Duodenal mucosa (tissue), 2 donors: Measurements from ENCODE around the gene KCNN4.
"Not testable (repeated sequence)": the region's sequence is repeated elsewhere in the genome, so short reads cannot be mapped to it uniquely, and the experiment has no call there.

Experiments
- H3K27ac ChIP-seq: one replicate; pipeline ENCODE4 v1.7.0; 2013; ENCODE audit warnings: low read depth, low read length
- H3K27me3 ChIP-seq, 2 donors: one replicate each; pipeline ENCODE4 v1.7.0; 2013; ENCODE audit warnings: low read length in 2 of 2, control low read depth in 1 of 2; ENCODE audit not compliant: insufficient read depth in 2 of 2, control insufficient read depth in 1 of 2
- H3K36me3 ChIP-seq, 2 donors: one replicate each; pipeline ENCODE4 v1.7.0; 2013; ENCODE audit warnings: low read length in 2 of 2, control low read depth in 1 of 2; ENCODE audit not compliant: insufficient read depth in 2 of 2, control insufficient read depth in 1 of 2
- H3K4me1 ChIP-seq, 2 donors: one replicate each; pipeline ENCODE4 v1.7.0; 2013; ENCODE audit warnings: low read length in 2 of 2, control low read depth in 1 of 2; ENCODE audit not compliant: insufficient read depth in 2 of 2, control insufficient read depth in 1 of 2
- H3K4me3 ChIP-seq, 2 donors: one replicate each; pipeline ENCODE4 v1.7.0; 2013; ENCODE audit warnings: low read length in 2 of 2, low read depth in 1 of 2
- H3K9ac ChIP-seq, 2 donors: one replicate each; pipeline ENCODE4 v1.7.0; 2013; ENCODE audit warnings: low read length in 2 of 2, low read depth in 1 of 2
- H3K9me3 ChIP-seq, 2 donors: one replicate each; pipeline ENCODE4 v1.7.0; 2013; ENCODE audit warnings: low read length in 2 of 2, control low read depth in 1 of 2; ENCODE audit not compliant: control insufficient read depth in 1 of 2

Gene KCNN4

DNA sequence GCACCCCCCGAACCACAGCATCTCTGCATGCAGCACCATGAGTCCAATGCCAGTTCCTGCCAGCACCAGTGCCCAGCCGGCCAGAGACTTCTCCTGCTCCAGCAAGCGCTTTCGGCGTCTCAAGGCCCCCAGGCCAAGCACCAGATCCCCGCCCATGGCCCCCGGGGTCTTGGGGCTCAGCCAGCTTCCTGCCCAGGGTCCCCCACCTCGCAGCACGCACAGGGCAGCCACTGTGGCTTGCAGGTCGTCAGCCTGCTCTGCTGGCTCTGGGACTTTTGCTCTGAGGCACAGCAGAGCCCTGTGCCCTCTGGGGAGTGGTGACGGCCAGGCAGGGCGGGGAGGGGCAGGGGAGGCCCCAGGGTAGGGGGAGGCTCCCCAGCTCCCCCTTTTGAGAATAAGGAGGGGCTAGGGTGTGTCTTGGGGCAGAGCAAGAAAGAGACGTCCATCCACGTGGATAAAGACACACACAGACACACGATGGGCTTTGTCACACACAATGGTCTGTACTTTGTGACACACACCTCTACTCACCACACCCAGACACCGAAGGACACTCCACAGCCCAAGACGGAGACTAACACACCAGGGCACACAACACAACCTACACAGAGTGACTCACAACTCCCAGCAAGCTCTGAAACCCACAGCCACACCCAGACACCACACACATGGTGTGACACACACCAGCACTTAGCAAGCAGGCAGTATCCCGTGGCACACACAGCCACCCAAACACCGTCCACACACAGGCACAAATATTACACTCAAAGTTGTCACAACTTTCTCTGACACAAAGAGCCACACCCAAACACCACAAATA is at the start of gene KCNN4:
Gene KCNN4, minus strand, starts transcription at position 268 of the 820 bp plus-strand sequence. Its CDS starts 112 bp downstream, at position 156.
- H3K27ac ChIP-seq, result peak within 1 kb of the TSS; percentile 39
- peak within 1 kb of the TSS; percentile 58 to 62 for H3K4me3 ChIP-seq
- no peaks in the 10 kb centered on the region for H3K9me3 ChIP-seq
- peak within 1 kb of the TSS; percentile 44 to 69 for H3K9ac ChIP-seq
- no peaks in the 10 kb centered on the region for H3K27me3 ChIP-seq
- peaks cover 50 to 76% of the 10 kb centered on the region in 2 donors for H3K4me1 ChIP-seq
- no peaks in the 10 kb centered on the region for H3K36me3 ChIP-seq

DNA sequence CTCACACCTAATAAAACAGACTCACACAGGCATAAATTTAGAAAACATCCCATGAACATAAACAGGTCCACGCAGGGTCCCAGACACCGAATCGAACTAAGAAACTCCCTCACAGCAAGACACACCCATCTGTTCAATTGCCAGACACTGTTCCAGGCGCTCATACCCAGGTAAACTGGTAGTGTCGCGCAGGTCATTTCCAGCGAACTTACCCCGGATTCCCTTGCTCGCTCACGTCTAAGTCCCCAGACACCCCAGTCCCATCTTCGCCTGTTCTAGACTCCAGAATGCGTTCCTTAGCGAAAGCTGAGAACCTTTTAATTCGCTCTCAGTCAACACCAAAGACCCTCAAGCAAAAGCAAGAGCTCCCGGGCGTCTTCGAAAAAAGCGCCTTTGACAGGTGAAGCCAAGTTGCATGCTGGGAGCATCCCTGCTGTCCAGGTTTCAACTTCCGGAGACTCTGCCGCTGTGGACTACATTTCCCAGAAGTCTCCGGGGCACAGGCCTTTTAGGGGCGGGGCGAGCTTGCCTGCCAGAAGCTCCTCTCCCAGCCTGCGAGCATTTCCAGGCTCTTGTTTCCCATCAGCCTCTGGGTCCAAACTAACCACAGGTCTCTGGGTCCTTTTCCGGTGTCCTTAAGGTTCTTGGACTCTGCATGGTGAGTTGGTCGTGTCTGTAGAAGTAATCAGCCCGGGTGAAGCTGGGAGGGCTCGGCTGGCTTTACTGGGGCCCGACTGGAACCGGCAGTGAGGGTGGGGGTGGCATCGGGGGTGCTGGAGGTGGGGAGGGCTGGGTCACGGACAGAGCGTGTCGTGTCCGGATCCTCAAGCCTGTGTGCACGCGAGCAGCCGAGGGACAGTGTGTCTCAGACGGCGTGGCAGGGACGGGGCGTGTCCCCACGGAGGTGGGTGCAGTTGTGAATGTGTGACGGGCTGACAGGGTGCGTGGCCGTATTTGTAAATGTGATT is 46.3 kb upstream of the KCNN4 start, which contains the start of gene ZNF283:
Gene ZNF283, plus strand, starts transcription at position 535 of the 968 bp plus-strand sequence. CDS start 6,184 bp downstream, outside the sequence.
- H3K4me1 ChIP-seq, result peaks cover 8 to 12% of the 10 kb centered on the region in 2 donors
- no peaks in the 10 kb centered on the region for H3K9me3 ChIP-seq
- no peak within 1 kb of the TSS for H3K27ac ChIP-seq
- H3K27me3 ChIP-seq, result no peaks in the 10 kb centered on the region
- peak within 1 kb of the TSS; percentile 58 to 64 for H3K9ac ChIP-seq
- peaks cover 10 to 25% of the 10 kb centered on the region in 2 donors for H3K36me3 ChIP-seq
- H3K4me3 ChIP-seq, result peak within 1 kb of the TSS; percentile 70 to 95

GRCh38 chr19:43824572-43824971 is 43.8 kb upstream of the KCNN4 start:
- H3K4me3 ChIP-seq, H3K36me3 ChIP-seq, H3K9me3 ChIP-seq, H3K27ac ChIP-seq, H3K9ac ChIP-seq: not testable (repeated sequence)
- Histone ChIP-seq H3K4me1 (peaks cover 12 to 23% of the 10 kb centered on the region in 2 donors), H3K27me3 (peaks cover 7 to 20% of the 10 kb centered on the region in 2 donors)

DNA sequence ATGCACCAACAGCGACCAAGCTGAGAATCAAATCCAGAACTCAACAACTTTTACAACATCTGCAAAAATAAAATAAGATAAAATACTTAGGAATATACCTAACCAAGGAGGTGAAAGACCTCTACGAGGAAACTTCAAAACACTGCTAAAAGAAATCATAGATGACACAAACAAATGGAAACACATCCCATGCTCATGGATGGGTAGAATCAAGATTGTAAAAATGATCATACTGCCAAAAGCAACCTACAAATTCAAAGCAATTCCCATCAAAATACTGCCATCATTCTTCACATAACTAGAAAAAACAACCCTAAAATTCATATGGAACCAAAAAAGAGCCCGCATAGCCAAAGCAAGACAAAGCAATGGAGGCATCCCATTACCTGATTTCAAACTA is 43.1 kb upstream of the KCNN4 start:
- not testable (repeated sequence) for H3K36me3 ChIP-seq, H3K9ac ChIP-seq, H3K27ac ChIP-seq, H3K9me3 ChIP-seq, H3K4me3 ChIP-seq
- Histone ChIP-seq H3K4me1 (peaks cover 12 to 23% of the 10 kb centered on the region in 2 donors), H3K27me3 (peaks cover 7 to 23% of the 10 kb centered on the region in 2 donors)

DNA sequence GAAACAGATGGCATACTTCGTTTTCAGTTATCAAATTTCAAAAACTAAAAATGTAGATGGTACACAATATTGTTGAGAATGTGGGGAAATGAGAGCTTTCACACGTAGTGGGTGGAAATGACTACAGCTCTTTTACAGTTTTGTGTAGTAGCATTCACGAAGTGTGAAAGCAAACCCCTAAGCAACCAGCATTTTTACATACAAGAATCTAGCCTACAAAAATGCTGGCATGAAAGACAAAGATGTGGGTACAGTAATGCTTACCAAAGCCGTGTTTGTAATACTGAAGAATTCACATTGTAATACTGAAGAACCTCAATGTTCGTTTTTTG is 40.1 kb upstream of the KCNN4 start:
- Histone ChIP-seq H3K36me3 (no peaks in the 10 kb centered on the region), H3K27ac (no peak overlapping the region), H3K9ac (no peak overlapping the region), H3K9me3 (no peaks in the 10 kb centered on the region), H3K27me3 (peaks cover 7 to 23% of the 10 kb centered on the region in 2 donors), H3K4me3 (peak overlapping the region; percentile 57 to 67), H3K4me1 (peaks cover 4 to 12% of the 10 kb centered on the region in 2 donors)

DNA sequence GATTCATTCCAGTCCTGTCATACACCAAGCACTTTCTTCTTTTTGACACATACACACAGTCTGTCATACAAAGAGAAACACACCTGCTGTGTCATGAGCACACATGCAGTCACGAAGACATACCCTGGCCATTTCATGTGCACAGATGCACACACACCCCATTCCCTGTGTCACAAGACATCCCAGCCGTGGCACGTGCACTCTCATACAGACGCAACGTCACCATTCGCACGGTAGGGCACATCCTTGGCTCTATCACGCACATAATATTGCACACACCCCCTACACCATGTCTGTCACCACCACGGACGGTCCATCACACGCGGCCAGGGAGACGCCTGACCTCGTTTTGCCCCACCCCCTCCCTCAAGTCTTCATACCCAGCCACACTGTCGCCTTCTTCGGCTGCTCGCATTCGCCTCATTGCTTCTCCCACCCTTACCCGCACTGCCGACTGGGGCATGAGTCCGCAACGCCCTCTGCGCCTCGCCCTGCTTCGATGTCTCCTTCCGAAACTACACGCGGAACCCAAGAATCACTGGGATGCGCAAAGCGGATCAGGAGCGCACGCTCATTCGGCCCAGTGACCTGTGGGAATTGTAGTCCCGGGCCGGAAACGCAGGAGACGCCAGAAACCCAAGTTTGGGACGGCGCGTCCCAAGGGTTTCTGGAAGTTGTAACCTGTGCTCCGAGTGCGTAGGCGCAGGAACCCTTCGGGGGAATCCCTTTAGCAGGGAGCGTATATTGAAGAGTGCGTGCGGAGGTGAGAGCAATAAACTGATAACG is 39.5 kb upstream of the KCNN4 start:
- Histone ChIP-seq H3K4me1 (peaks cover 4 to 12% of the 10 kb centered on the region in 2 donors), H3K9me3 (no peaks in the 10 kb centered on the region), H3K9ac (no peak overlapping the region), H3K36me3 (no peaks in the 10 kb centered on the region), H3K4me3 (peak overlapping the region; percentile 57 to 67), H3K27me3 (peaks cover 7 to 23% of the 10 kb centered on the region in 2 donors), H3K27ac (no peak overlapping the region)

- Histone ChIP-seq H3K4me1 (peaks cover 4 to 12% of the 10 kb centered on the region in 2 donors), H3K9ac (no peak overlapping the region), H3K27me3 (peaks cover 7 to 23% of the 10 kb centered on the region in 2 donors), H3K36me3 (no peaks in the 10 kb centered on the region), H3K4me3 (no peak overlapping the region), H3K27ac (no peak overlapping the region), H3K9me3 (no peaks in the 10 kb centered on the region)
Observed at GRCh38 chr19:43818500-43818899, 37.7 kb upstream of the KCNN4 start.

GRCh38 chr19:43817454-43817853 is 36.7 kb upstream of the KCNN4 start:
- not testable (repeated sequence) for H3K36me3 ChIP-seq, H3K27ac ChIP-seq, H3K4me3 ChIP-seq, H3K9me3 ChIP-seq, H3K9ac ChIP-seq
- Histone ChIP-seq H3K27me3 (peaks cover 7 to 23% of the 10 kb centered on the region in 2 donors), H3K4me1 (peaks cover 4 to 12% of the 10 kb centered on the region in 2 donors)

DNA sequence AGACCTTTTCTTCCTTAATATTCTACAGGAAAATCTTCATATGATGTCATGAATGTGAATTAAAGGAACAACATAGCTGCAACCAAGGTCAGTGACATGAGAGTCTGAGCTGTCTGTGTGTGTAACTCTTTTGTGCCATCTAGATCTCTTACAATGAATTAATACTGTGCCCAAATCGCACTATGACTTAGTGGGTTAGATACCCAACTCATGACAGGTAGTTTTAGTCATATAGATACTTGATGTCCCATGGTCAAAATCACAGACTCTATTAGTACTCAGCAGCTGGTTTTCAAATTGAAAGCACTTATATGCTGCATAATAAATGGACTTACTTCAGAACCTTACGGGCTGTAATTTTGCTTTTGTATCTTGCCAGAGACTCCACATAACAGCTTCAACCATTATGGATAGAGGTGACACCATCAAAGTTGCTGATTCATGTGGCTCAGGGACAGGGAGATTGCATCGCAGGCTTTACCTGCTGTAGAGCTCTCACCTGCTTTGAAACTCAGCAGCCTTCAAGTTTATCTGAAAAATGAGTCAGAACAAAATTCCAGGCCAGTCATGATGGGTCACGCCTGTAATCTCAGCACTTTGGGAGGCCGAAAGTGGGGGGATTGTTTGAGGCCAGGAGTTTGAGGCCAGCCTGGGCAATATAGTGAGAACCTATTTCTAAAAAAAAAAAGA is 34.0 kb upstream of the KCNN4 start:
- H3K27ac ChIP-seq, result no peak overlapping the region
- H3K27me3 ChIP-seq, result peaks cover 0 to 4% of the 10 kb centered on the region in 2 donors
- no peak overlapping the region for H3K4me3 ChIP-seq
- H3K9ac ChIP-seq, result no peak overlapping the region
- no peaks in the 10 kb centered on the region for H3K9me3 ChIP-seq
- H3K4me1 ChIP-seq, result peaks cover 0 to under 1% of the 10 kb centered on the region in 2 donors
- no peaks in the 10 kb centered on the region for H3K36me3 ChIP-seq
